ENCODE results near the gene SLMAP. TPM values are rescaled to one million over a fixed set of nuclear protein-coding genes. Genes with fewer than 3 reads are reported as not detected.

SLMAP gene
- total and polyA plus RNA-seq, 2 experiments from 2014 or later: 28.4 to 45.2 TPM

GRCh38 chr3:57826952-57827723 is 71.0 kb downstream of the SLMAP start:
- Histone ChIP-seq H3K27ac (peak overlapping the region; percentile 29), H3K4me1 (ENCODE audit: low read depth) (peaks cover 23% of the 10 kb centered on the region), H3K36me3 (no peaks in the 10 kb centered on the region), H3K4me3 (no peak overlapping the region), H3K9me3 (ENCODE audit: low read depth) (no peaks in the 10 kb centered on the region), H3K27me3 (no peaks in the 10 kb centered on the region)
- TF ChIP-seq CTCF (IDR thresholded peaks at IDR 0.05; ENCODE audit: low read depth, low read length): no peak
- no peak for DNase-seq (ENCODE audit: low read depth in 1 of 2, low spot score in 1 of 2)

- no peaks in the 10 kb centered on the region for H3K9me3 ChIP-seq (ENCODE audit: low read depth)
- no peak for DNase-seq (ENCODE audit: low read depth in 1 of 2, low spot score in 1 of 2)
- H3K27me3 ChIP-seq: no peaks in the 10 kb centered on the region
- no peaks in the 10 kb centered on the region for H3K36me3 ChIP-seq
- H3K4me1 ChIP-seq (ENCODE audit: low read depth): peaks cover 19% of the 10 kb centered on the region
- H3K4me3 ChIP-seq: no peak overlapping the region
- no peak overlapping the region for H3K27ac ChIP-seq
- TF ChIP-seq CTCF (IDR thresholded peaks at IDR 0.05; ENCODE audit: low read depth, low read length): no peak
Observed at GRCh38 chr3:57827757-57828156, 71.6 kb downstream of the SLMAP start.

GRCh38 chr3:57832486-57832885 is 76.4 kb downstream of the SLMAP start:
- no peak for DNase-seq (ENCODE audit: low read depth in 1 of 2, low spot score in 1 of 2)
- Histone ChIP-seq H3K27me3 (no peaks in the 10 kb centered on the region), H3K27ac (no peak overlapping the region), H3K9me3 (ENCODE audit: low read depth) (no peaks in the 10 kb centered on the region), H3K36me3 (no peaks in the 10 kb centered on the region), H3K4me1 (ENCODE audit: low read depth) (peaks cover 2% of the 10 kb centered on the region), H3K4me3 (no peak overlapping the region)
- no peak for TF ChIP-seq CTCF (IDR thresholded peaks at IDR 0.05; ENCODE audit: low read depth, low read length)

- no peaks in the 10 kb centered on the region for H3K36me3 ChIP-seq
- no peak for TF ChIP-seq CTCF (IDR thresholded peaks at IDR 0.05; ENCODE audit: low read depth, low read length)
- no peak overlapping the region for H3K4me3 ChIP-seq
- H3K27ac ChIP-seq: no peak overlapping the region
- H3K4me1 ChIP-seq (ENCODE audit: low read depth): no peaks in the 10 kb centered on the region
- H3K27me3 ChIP-seq: no peaks in the 10 kb centered on the region
- DNase-seq (ENCODE audit: low read depth in 1 of 2, low spot score in 1 of 2): no peak
- H3K9me3 ChIP-seq (ENCODE audit: low read depth): no peaks in the 10 kb centered on the region
Observed at GRCh38 chr3:57832900-57833313, 76.8 kb downstream of the SLMAP start.

- Histone ChIP-seq H3K4me3 (no peak overlapping the region), H3K36me3 (no peaks in the 10 kb centered on the region), H3K27me3 (no peaks in the 10 kb centered on the region), H3K9me3 (ENCODE audit: low read depth) (no peaks in the 10 kb centered on the region), H3K4me1 (ENCODE audit: low read depth) (no peaks in the 10 kb centered on the region), H3K27ac (no peak overlapping the region)
- DNase-seq (ENCODE audit: low read depth in 1 of 2, low spot score in 1 of 2): no peak
- TF ChIP-seq CTCF (IDR thresholded peaks at IDR 0.05; ENCODE audit: low read depth, low read length): no peak
Observed at GRCh38 chr3:57833763-57834162, 77.7 kb downstream of the SLMAP start.
